Measurements from ENCODE around the gene CBX4. TPM values are rescaled to one million over a fixed set of nuclear protein-coding genes. Genes with fewer than 3 reads are reported as not detected.
A peak's percentile ranks its signal among the peaks of the same experiment; 100 is the strongest.

The CBX4 gene
- total RNA-seq, 2 donors from 2014 or later = 22.8 to 24.3 TPM

DNA sequence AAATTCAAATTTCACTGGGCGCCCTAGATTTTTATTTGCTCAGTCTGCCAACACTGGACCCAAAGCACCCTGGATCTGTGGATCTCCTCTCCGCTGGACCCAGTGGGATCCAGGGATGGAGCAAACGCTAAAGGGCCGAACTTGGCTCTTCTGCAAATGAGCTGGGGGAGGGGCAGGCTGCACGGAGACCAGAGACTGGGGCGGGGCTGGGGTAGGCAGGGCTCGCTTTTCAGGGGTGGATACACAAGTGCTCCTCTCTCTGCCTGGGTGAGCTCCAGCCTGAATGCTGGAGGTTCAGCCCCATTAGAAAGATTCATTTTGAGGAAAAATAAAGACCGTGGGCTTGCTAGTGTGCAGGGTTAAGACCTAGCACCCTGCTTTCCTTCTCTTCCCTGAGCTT, 8.9 kb downstream of the CBX4 start:
- H3K27me3 ChIP-seq = no peaks in the 10 kb centered on the region
- peaks cover 0 to 47% of the 10 kb centered on the region in 2 donors for H3K4me1 ChIP-seq
- TF ChIP-seq, protein P1, sequence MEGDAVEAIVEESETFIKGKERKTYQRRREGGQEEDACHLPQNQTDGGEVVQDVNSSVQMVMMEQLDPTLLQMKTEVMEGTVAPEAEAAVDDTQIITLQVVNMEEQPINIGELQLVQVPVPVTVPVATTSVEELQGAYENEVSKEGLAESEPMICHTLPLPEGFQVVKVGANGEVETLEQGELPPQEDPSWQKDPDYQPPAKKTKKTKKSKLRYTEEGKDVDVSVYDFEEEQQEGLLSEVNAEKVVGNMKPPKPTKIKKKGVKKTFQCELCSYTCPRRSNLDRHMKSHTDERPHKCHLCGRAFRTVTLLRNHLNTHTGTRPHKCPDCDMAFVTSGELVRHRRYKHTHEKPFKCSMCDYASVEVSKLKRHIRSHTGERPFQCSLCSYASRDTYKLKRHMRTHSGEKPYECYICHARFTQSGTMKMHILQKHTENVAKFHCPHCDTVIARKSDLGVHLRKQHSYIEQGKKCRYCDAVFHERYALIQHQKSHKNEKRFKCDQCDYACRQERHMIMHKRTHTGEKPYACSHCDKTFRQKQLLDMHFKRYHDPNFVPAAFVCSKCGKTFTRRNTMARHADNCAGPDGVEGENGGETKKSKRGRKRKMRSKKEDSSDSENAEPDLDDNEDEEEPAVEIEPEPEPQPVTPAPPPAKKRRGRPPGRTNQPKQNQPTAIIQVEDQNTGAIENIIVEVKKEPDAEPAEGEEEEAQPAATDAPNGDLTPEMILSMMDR (IDR thresholded peaks at IDR 0.05) = no peak
- H3K4me3 ChIP-seq = no peak overlapping the region
- H3K9me3 ChIP-seq = no peaks in the 10 kb centered on the region
- peaks cover 20% of the 10 kb centered on the region for H3K36me3 ChIP-seq
- DNase-seq (ENCODE audit: low spot score) = no peak
- H3K27ac ChIP-seq = peak overlapping the region in 1 of 2 donors; percentile 90

DNA sequence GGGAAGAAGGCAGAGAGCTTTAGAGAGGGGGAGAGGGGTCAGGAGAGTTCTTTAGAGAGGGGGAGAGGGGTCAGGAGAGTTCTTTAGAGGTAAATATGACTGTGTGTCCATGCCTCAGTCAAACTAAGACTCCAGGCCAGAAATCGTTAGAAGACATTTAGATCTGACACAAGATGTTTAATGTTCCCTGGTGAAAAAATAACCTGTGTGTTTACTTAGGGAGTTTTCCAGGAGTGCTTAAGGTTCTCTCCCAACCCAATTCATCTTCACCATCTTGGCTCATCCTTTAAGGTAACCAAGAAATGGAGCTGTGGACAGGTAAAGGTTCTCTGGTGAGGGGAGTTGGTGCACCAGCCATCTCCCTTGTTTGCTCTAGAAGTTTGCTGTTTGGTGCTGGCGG, 9.8 kb downstream of the CBX4 start:
- Histone ChIP-seq H3K4me3 (no peak overlapping the region), H3K9me3 (no peaks in the 10 kb centered on the region), H3K27me3 (no peaks in the 10 kb centered on the region), H3K4me1 (peaks cover 0 to 45% of the 10 kb centered on the region in 2 donors), H3K27ac (peak overlapping the region; percentile 60 to 90), H3K36me3 (peaks cover 11% of the 10 kb centered on the region)
- no peak for DNase-seq (ENCODE audit: low spot score)
- TF ChIP-seq, protein P1 (IDR thresholded peaks at IDR 0.05) = no peak

DNA sequence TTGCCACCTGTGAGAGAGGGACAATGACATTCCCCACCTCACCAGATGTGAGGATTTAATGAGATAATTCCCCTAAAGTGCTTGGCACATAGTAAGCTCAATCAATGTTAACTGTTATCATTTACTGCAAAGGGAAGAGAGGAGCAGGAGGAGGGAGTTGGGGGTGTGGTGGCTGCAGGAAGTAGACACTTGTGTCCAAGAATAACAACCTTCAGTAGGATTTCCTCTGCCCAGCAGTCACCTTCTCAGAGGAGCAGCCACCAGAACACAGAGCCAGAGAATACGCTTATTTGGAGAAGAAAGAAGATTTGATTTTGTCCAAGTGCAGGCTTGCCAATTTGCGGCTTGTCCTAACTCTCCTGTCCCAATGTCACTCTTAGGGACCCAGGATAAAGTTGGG, 10.2 kb downstream of the CBX4 start:
- peak overlapping the region; percentile 60 to 90 for H3K27ac ChIP-seq
- H3K4me1 ChIP-seq = peaks cover 0 to 45% of the 10 kb centered on the region in 2 donors
- H3K9me3 ChIP-seq = no peaks in the 10 kb centered on the region
- no peaks in the 10 kb centered on the region for H3K27me3 ChIP-seq
- H3K36me3 ChIP-seq = peaks cover 7% of the 10 kb centered on the region
- no peak for DNase-seq (ENCODE audit: low spot score)
- TF ChIP-seq, protein P1 (IDR thresholded peaks at IDR 0.05) = no peak
- H3K4me3 ChIP-seq = no peak overlapping the region

DNA sequence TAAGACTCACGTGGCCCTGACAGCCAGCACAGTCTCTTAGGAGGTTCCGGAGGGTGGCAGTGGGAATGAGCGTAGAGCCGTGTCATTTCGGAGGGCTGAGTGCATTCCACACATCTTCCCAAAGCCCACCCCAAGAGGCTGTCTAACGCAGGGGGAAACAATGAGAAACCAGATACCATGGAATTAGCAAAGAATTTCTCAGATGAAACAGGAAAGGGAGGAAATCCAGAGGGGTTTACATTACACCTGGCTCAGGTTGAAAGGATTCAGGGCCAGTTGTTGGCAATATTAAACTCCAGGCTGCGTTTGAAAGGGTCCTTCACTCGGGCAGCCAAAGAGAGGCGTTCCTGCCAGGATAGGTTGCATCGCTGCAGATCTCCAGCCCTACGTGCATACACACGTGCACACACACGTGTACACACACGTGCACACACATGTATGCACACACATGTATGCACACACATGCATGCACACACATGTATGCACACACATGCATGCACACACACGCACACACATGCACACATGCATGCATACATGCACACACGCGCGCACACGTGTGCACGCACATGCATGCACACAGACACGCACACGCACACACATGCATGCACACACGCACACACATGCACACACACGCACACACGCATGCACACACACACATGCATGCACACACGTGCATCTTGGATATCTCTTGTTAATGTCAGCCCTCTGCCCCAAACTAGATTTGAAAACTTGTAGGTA, 12.2 kb downstream of the CBX4 start:
- TF ChIP-seq, protein P1 (IDR thresholded peaks at IDR 0.05) = no peak
- Histone ChIP-seq H3K9me3 (no peaks in the 10 kb centered on the region), H3K4me3 (no peak overlapping the region), H3K27me3 (no peaks in the 10 kb centered on the region), H3K4me1 (peaks cover 0 to 28% of the 10 kb centered on the region in 2 donors), H3K27ac (no peak overlapping the region), H3K36me3 (no peaks in the 10 kb centered on the region)
- no peak for DNase-seq (ENCODE audit: low spot score)

DNA sequence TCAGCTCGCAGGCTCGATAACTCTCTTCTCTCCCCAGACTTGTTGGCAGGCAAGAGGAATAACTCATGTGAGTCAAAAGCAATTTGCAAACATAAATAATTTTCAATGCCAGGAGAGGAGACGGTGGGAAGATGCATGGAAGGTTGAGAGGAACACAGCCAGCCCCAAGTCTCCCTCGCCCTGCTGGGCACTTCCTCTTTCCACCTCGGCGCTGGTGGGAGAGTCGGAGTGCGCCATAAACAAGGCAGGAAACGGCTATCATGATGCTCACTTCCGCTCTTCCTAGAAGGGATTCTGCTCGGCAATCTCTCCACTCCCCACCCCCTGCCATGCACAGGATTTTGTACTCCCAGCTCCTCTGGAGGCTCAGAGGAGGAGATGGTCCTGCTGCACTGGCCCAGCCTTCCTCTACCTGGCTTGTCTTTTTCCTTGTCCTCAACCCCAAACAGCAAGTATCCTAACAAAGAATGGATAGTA, 13.0 kb downstream of the CBX4 start:
- DNase-seq (ENCODE audit: low spot score) = no peak
- Histone ChIP-seq H3K4me3 (no peak overlapping the region), H3K27me3 (no peaks in the 10 kb centered on the region), H3K36me3 (no peaks in the 10 kb centered on the region), H3K9me3 (no peaks in the 10 kb centered on the region), H3K27ac (no peak overlapping the region), H3K4me1 (peaks cover 0 to 27% of the 10 kb centered on the region in 2 donors)
- TF ChIP-seq, protein P1 (IDR thresholded peaks at IDR 0.05) = no peak

DNA sequence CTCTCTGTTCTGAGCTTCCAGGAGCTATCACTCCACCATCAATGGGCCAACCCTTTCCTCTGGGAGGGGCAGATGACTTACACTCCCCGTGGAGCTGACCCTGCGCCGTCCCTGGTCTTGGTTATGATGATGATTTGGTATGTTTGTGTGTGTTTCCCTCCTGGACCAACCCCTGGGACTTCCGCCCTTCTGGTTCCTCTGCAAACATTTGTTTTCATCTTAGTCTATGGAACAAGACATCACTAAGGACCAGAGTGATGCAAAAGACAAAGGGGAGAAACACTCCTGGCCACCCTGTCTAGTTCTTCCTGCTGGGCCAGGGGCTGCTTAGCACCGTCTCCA, 13.7 kb downstream of the CBX4 start:
- H3K36me3 ChIP-seq = no peaks in the 10 kb centered on the region
- TF ChIP-seq, protein P1 (IDR thresholded peaks at IDR 0.05) = no peak
- H3K27me3 ChIP-seq = no peaks in the 10 kb centered on the region
- no peak overlapping the region for H3K4me3 ChIP-seq
- H3K9me3 ChIP-seq = no peaks in the 10 kb centered on the region
- DNase-seq (ENCODE audit: low spot score) = no peak
- H3K4me1 ChIP-seq = peaks cover 0 to 24% of the 10 kb centered on the region in 2 donors
- H3K27ac ChIP-seq = no peak overlapping the region

All from right atrium auricular region (tissue), 2 donors.